HFFc6 (cell line): ENCODE measurements around the gene ARHGAP1. TPM values are rescaled to one million over a fixed set of nuclear protein-coding genes. Genes with fewer than 3 reads are reported as not detected.

Experiments
- DNase-seq: peaks from one replicate; pipeline ENCODE4 v3.0.0-alpha.2; 2018
- H3K27ac Mint-ChIP-seq: 2 replicates; pipeline ENCODE4 v1.8.0; 2020; ENCODE audit warnings: mild to moderate bottlenecking, mixed read lengths
- H3K27me3 Mint-ChIP-seq: 2 replicates; pipeline ENCODE4 v1.8.0; 2021; ENCODE audit warnings: mild to moderate bottlenecking, moderate library complexity, mixed read lengths; ENCODE audit not compliant: insufficient read depth
- H3K36me3 Mint-ChIP-seq: 2 replicates; pipeline ENCODE4 v1.8.0; 2021; ENCODE audit warnings: low read depth, mixed read lengths
- H3K4me1 Mint-ChIP-seq: 2 replicates; pipeline ENCODE4 v1.8.0; 2020; ENCODE audit warnings: low read depth, mixed read lengths
- H3K4me3 Mint-ChIP-seq: 2 replicates; pipeline ENCODE4 v1.8.0; 2020; ENCODE audit warnings: mild to moderate bottlenecking, moderate library complexity, mixed read lengths
- H3K9me3 Mint-ChIP-seq: 2 replicates; pipeline ENCODE4 v1.8.0; 2020; ENCODE audit warnings: mild to moderate bottlenecking, mixed read lengths
- CTCF ChIP-seq: fragments of 200-600 bp; sonication (generic); IDR thresholded peaks from 2 replicates; pipeline ENCODE4 v1.5.0; 2021; ENCODE audit warnings: antibody characterized with exemption, mild to moderate bottlenecking
- total RNA-seq, 6 experiments: library from RNA; stranded (reverse); fragmentation: NEBNext Ultra II Directional; extraction: Animal tissue kit (Norgen Biotek cat#: 25700); gene quantifications; 2 replicates in 1 of 6; 3 replicates in 5 of 6; pipeline ENCODE4 v1.2.3, GENCODE V29; 2021

Gene ARHGAP1
- total RNA-seq, 6 experiments from 2014 or later, result 107 to 134 (median 110) TPM

GRCh38 chr11:46649180-46649738 lies 51.2 kb downstream of the ARHGAP1 start:
- peaks cover 30% of the 10 kb centered on the region for H3K4me1 Mint-ChIP-seq
- H3K36me3 Mint-ChIP-seq, result peaks cover 9% of the 10 kb centered on the region
- no peaks in the 10 kb centered on the region for H3K27me3 Mint-ChIP-seq
- peak; percentile 96 for DNase-seq
- no peaks in the 10 kb centered on the region for H3K9me3 Mint-ChIP-seq
- H3K27ac Mint-ChIP-seq, result peak overlapping the region; percentile 95
- no peak for TF ChIP-seq CTCF
- H3K4me3 Mint-ChIP-seq, result peak overlapping the region; percentile 76

- H3K4me3 Mint-ChIP-seq, result no peak overlapping the region
- DNase-seq, result no peak
- no peaks in the 10 kb centered on the region for H3K9me3 Mint-ChIP-seq
- no peak for TF ChIP-seq CTCF
- H3K36me3 Mint-ChIP-seq, result peaks cover 24% of the 10 kb centered on the region
- H3K27me3 Mint-ChIP-seq, result no peaks in the 10 kb centered on the region; the same call in 1 of the 2 replicates
- H3K27ac Mint-ChIP-seq, result no peak overlapping the region
- peaks cover 14% of the 10 kb centered on the region for H3K4me1 Mint-ChIP-seq
Observed at GRCh38 chr11:46643986-46644385, 56.4 kb downstream of the ARHGAP1 start.

DNA sequence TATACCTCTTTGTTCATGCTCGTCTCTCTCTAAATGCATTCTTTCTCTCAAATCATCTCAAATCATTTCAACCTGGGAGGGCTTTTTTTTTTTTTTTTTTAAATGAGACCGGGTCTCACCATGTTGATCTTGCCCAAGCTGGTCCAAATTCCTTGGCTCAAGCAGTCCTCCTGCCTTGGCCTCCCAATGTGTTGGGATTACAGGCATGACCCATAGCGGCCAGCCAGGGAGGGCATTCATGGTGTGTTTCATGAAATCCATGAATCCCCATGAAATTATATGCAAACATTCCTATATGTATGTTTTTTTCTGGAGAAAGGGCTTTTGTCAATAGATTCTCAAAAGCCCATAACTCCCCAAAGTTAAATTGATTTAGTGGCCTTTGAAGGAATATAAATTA lies 56.9 kb downstream of the ARHGAP1 start:
- Mint-ChIP-seq H3K36me3 (peaks cover 26% of the 10 kb centered on the region), H3K9me3 (no peaks in the 10 kb centered on the region), H3K4me3 (no peak overlapping the region)

DNA sequence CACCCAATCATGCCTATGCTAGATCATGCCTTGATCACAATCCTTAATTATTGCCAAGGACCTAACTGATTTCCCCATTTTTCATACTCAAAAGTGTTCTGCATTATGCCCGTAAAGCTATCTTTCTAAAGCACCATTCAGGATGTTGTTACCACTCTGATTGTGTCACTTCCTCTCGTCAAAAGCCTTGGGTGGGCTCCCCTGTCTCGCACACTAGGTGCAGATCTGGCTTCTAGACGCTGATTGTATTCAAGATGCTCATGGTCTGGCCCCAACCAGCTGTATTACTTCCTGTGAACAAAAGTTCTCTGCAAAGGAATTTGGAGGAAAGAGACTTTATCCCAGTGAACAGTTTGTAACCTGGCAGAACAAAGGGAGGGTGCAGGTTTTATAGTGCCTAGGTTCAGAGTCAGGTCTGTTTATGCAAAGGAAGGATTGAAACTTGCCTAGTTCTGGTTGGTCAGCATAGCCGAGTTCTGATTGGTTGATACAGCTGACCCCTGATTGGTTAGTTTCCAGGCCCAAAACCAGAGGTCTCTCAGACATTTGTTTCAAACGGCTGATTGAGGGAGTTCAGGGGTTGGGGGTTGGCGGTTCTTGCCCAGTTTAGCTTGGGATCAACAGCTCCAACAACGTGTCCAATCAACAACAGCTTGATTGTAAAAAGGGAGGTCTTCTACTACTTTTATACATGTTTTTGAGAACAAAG lies 57.6 kb downstream of the ARHGAP1 start:
- peaks cover 2% of the 10 kb centered on the region; the same call in 1 of the 2 replicates for H3K4me1 Mint-ChIP-seq
- H3K9me3 Mint-ChIP-seq, result no peaks in the 10 kb centered on the region
- H3K27me3 Mint-ChIP-seq, result peaks cover 1% of the 10 kb centered on the region
- DNase-seq, result no peak
- no peak for TF ChIP-seq CTCF
- H3K36me3 Mint-ChIP-seq, result peaks cover 30% of the 10 kb centered on the region
- H3K27ac Mint-ChIP-seq, result no peak overlapping the region
- H3K4me3 Mint-ChIP-seq, result no peak overlapping the region

More for the DNA sequence above, 56.9 kb downstream of the ARHGAP1 start:
- H3K27ac Mint-ChIP-seq, result no peak overlapping the region
- no peak for TF ChIP-seq CTCF
- DNase-seq, result no peak
- peaks cover 10% of the 10 kb centered on the region for H3K4me1 Mint-ChIP-seq
- peaks cover 1% of the 10 kb centered on the region for H3K27me3 Mint-ChIP-seq

DNA sequence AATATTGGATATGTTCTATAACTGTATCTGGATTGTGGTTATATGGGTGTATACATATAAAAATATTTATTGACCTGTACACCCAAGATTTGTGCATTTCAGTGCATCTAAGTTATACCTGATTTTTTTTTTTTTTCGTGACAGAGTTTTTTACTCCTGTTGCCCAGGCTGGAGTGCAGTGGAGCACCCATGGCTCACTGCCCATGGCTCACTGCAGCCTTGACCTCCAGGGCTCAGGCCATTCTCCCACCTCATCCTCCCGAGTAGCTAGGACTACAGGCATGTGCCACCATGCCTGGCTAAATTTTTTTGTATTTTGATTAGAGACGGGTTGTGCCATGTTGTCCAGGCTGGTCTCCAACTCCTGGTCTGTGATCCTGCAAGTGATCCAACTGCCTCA lies 58.8 kb downstream of the ARHGAP1 start:
- Mint-ChIP-seq H3K27ac (no peak overlapping the region; the same call in 1 of the 2 replicates), H3K27me3 (peaks cover 1% of the 10 kb centered on the region), H3K36me3 (peaks cover 30% of the 10 kb centered on the region), H3K4me1 (no peaks in the 10 kb centered on the region), H3K4me3 (no peak overlapping the region), H3K9me3 (no peaks in the 10 kb centered on the region)
- TF ChIP-seq CTCF, result no peak
- no peak for DNase-seq
